Activated CD8-positive, alpha-beta T cell treated with anti-CD3 and anti-CD28 coated beads for 36 hours (primary cell): Measurements from ENCODE around the gene TSEN34. TPM values are rescaled to one million over a fixed set of nuclear protein-coding genes. Genes with fewer than 3 reads are reported as not detected.
"Not testable (repeated sequence)": the region's sequence is repeated elsewhere in the genome, so short reads cannot be mapped to it uniquely, and the experiment has no call there.

Experiments
- ATAC-seq: fragments of 200-7000 bp; cut with Tn5 transposase; one replicate; pipeline ENCODE4 v1.10.0; 2021; ENCODE audit warnings: mild to moderate bottlenecking, moderate library complexity
- CTCF ChIA-PET: fragments of 350-600 bp; sonication (Branson Sonifier 250); formaldehyde crosslinking; loops from one replicate; lab custom pipeline; 2021; ENCODE audit warnings: antibody characterized with exemption; lab: Charles Lee
- POLR2A ChIA-PET: fragments of 350-600 bp; sonication (Branson Sonifier 250); formaldehyde crosslinking; loops from one replicate; lab custom pipeline; 2021; ENCODE audit warnings: antibody characterized with exemption; lab: Charles Lee
- DNase-seq: peaks from one replicate; pipeline ENCODE4 v3.0.0-alpha.2; 2020
- H3K27ac Mint-ChIP-seq: one replicate; pipeline ENCODE4 v1.8.0; 2021; ENCODE audit warnings: mild to moderate bottlenecking, mixed read lengths
- H3K27me3 Mint-ChIP-seq: one replicate; pipeline ENCODE4 v1.8.0; 2021; ENCODE audit warnings: mixed read lengths
- H3K36me3 Mint-ChIP-seq: one replicate; pipeline ENCODE4 v1.8.0; 2021; ENCODE audit warnings: low read depth, mixed read lengths
- H3K4me1 Mint-ChIP-seq: one replicate; pipeline ENCODE4 v1.8.0; 2021; ENCODE audit warnings: low read depth, mixed read lengths
- H3K4me3 Mint-ChIP-seq: one replicate; pipeline ENCODE4 v1.8.0; 2021; ENCODE audit warnings: mild to moderate bottlenecking, moderate library complexity, mixed read lengths
- H3K9me3 Mint-ChIP-seq: one replicate; pipeline ENCODE4 v1.8.0; 2021; ENCODE audit warnings: mixed read lengths
- intact Hi-C: fragments of 100-400 bp; cut with micrococcal nuclease; formaldehyde crosslinking; loops from one replicate; pipeline ENCODE4 v1.10.0; 2022
- total RNA-seq, 2 experiments: library from RNA; stranded (reverse); gene quantifications; one replicate each; pipeline ENCODE4 v1.2.3, GENCODE V29; 2021
- TF ChIP-seq, protein P1 (sequence below): fragments of 200-600 bp; IDR thresholded peaks from one replicate; pipeline ENCODE4 v1.8.0; 2022; ENCODE audit warnings: antibody characterized with exemption, mild to moderate bottlenecking

TSEN34 gene
- total RNA-seq, 2 experiments from 2014 or later, result 12.5 TPM

DNA sequence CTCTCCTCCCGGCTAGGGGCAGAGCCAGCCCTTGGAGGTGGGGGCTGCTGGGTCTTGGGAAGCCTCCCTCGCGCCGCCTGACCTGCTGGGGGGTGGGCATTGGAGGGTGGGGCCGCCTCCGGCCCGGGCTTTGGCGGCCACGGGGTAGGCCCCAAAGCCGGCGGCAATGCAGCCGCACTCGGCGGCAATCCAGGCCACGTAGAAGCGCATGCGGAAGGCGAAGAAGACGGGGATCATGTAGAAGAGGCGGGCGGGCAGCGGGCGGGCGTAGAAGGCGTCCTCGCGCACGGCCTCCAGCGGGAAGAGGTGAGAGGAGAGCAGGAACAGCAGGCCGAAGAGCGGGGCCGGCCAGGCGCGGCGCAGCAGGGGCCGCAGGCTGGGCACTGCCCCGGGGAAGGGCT, 10.4 kb upstream of the TSEN34 start:
- ATAC-seq, result no peak
- Mint-ChIP-seq H3K36me3 (peaks cover 24% of the 10 kb centered on the region), H3K4me3 (no peak overlapping the region), H3K4me1 (no peaks in the 10 kb centered on the region), H3K27ac (no peak overlapping the region), H3K9me3 (no peaks in the 10 kb centered on the region), H3K27me3 (no peaks in the 10 kb centered on the region)
- POLR2A ChIA-PET, result no interaction called here
- DNase-seq, result no peak
- intact Hi-C loops, result no loop called here
- TF ChIP-seq, protein P1, sequence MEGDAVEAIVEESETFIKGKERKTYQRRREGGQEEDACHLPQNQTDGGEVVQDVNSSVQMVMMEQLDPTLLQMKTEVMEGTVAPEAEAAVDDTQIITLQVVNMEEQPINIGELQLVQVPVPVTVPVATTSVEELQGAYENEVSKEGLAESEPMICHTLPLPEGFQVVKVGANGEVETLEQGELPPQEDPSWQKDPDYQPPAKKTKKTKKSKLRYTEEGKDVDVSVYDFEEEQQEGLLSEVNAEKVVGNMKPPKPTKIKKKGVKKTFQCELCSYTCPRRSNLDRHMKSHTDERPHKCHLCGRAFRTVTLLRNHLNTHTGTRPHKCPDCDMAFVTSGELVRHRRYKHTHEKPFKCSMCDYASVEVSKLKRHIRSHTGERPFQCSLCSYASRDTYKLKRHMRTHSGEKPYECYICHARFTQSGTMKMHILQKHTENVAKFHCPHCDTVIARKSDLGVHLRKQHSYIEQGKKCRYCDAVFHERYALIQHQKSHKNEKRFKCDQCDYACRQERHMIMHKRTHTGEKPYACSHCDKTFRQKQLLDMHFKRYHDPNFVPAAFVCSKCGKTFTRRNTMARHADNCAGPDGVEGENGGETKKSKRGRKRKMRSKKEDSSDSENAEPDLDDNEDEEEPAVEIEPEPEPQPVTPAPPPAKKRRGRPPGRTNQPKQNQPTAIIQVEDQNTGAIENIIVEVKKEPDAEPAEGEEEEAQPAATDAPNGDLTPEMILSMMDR, result no peak
- CTCF ChIA-PET, result no interaction called here

DNA sequence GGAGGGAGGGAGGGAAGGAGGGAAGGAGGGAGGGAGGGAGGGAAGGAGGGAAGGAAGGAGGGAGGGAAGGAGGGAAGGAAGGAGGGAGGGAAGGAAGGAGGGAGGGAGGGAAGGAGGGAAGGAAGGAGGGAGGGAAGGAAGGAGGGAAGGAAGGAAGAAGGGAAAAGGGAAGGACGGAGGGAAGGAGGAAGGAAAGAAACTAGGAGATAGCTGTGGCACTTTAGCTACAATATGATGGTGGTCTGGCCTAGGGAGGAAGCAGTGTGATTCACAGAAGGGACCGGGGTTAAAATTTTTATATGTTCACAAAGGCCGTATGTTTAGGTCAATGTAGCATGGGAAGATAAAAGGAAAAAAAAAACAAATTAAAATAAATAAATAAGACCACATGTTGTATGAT, 9.2 kb upstream of the TSEN34 start:
- H3K4me3 Mint-ChIP-seq, intact Hi-C loops, H3K9me3 Mint-ChIP-seq, H3K27ac Mint-ChIP-seq, POLR2A ChIA-PET, H3K27me3 Mint-ChIP-seq, CTCF ChIA-PET, H3K4me1 Mint-ChIP-seq, ATAC-seq, DNase-seq: not testable (repeated sequence)
- peaks cover 28% of the 10 kb centered on the region for H3K36me3 Mint-ChIP-seq

DNA sequence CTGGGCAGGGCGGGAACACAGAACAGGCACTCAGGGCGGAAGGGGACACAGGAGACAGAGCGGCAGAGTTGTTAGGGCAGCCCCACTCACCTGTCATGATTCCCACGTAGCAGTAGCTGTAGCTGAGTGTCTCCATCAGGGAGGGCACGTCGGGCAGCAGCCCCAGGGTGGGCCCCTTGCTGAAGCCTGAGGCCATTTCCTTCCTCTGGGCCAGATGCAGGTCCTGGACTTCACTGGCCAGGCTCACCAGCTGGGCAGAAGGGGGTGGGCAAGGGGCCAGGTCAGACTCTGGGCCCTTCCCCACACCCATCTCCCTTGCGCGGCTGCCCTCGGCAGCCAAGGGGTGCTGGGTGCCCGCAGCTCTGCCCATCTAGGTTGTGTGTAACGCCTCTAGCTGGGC, 7.7 kb upstream of the TSEN34 start:
- Mint-ChIP-seq H3K36me3 (peaks cover 28% of the 10 kb centered on the region), H3K4me3 (no peak overlapping the region), H3K4me1 (peaks cover 15% of the 10 kb centered on the region), H3K27me3 (no peaks in the 10 kb centered on the region), H3K27ac (no peak overlapping the region), H3K9me3 (no peaks in the 10 kb centered on the region)
- DNase-seq (no peak), ATAC-seq (no peak)
- ChIA-PET POLR2A (interaction anchor here (1.0 to 1.2 kb wide), 2 partner anchors 24 kb away, joined by 3 read pairs; partner anchors contain the start of gene LENG1), CTCF (no interaction called here)
- intact Hi-C loops, result no loop called here
- TF ChIP-seq, protein P1, result no peak

DNA sequence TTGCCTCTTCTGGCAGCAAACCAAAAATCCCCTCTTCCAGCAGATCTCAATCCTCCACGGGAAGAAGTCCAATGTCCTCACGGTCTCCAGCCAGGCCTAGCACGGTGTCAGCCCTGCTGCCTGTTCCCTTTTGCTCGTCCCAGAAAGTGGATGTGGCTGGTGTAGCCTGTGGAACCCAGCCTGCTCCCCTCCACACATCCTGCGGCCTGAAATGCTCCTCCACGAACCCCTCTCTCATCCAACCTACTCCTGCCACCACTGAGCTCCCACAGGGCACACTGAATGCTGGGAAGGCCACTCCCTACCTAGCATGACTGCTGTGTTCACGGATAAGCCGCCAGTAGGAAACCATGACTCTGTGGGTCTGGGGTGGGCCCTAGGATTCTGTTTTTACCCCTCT, 4.8 kb upstream of the TSEN34 start:
- Mint-ChIP-seq H3K36me3 (peaks cover 20% of the 10 kb centered on the region), H3K4me3 (no peak overlapping the region), H3K27ac (peak overlapping the region; percentile 25), H3K4me1 (peaks cover 15% of the 10 kb centered on the region), H3K9me3 (no peaks in the 10 kb centered on the region), H3K27me3 (no peaks in the 10 kb centered on the region)
- POLR2A ChIA-PET, result interaction anchor here (0.8 to 18.7 kb wide), 3 partner anchors 13 to 48 kb away, joined by 3 to 419 read pairs (median 4); partner anchors contain the start of genes RPS9 and TMC4
- no peak for ATAC-seq
- intact Hi-C loops, result no loop called here
- CTCF ChIA-PET, result interaction anchor here (1.1 to 4.1 kb wide), 2 partner anchors 17 to 19 kb away, joined by 3 to 22 read pairs; no protein-coding TSS in a partner anchor
- TF ChIP-seq, protein P1, result no peak
- DNase-seq, result no peak

DNA sequence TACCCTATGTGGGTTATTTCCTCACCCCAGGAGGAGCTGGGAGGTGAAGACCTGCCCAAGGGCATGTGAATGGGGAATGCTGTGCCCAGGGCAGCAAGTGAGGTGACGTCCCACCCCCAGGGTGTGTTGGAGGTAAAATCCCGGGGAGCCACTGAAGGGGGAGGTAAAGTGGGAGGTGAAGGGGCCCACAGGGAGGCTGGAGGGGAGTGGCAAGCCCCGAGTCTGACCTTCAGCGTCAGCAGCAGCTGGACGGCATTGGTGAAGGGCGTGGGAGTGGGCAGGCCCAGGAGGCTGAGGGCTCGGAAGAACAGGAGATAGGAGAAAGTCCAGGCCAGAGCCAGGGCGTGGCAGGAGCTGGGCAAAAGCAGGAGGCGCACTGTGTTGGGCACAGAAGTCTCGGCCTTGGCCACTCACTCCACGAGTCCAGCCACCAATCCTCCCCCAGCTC, 4.2 kb upstream of the TSEN34 start:
- H3K27ac Mint-ChIP-seq, result no peak overlapping the region
- H3K36me3 Mint-ChIP-seq, result peaks cover 23% of the 10 kb centered on the region
- peaks cover 19% of the 10 kb centered on the region for H3K4me1 Mint-ChIP-seq
- ChIA-PET CTCF (interaction anchor here (1.1 to 4.1 kb wide), 3 partner anchors 17 to 28 kb away, joined by 3 to 22 read pairs (median 8); partner anchors contain the start of gene LENG1), POLR2A (interaction anchor here (0.8 to 18.7 kb wide), 4 partner anchors 8 to 48 kb away, joined by 3 to 419 read pairs (median 4); partner anchors contain the start of genes RPS9 and TMC4)
- TF ChIP-seq, protein P1, result no peak
- H3K4me3 Mint-ChIP-seq, result peak overlapping the region; percentile 75
- DNase-seq (no peak), ATAC-seq (no peak)
- H3K27me3 Mint-ChIP-seq, result no peaks in the 10 kb centered on the region
- no peaks in the 10 kb centered on the region for H3K9me3 Mint-ChIP-seq
- intact Hi-C loops, result no loop called here
